GM18858 (cell line): Measurements from ENCODE around the gene PDZD2.

Source experiments
- ATAC-seq: cut with Tn5 transposase; IDR thresholded peaks from one replicate; pipeline ENCODE4 v1.9.1; 2021; ENCODE audit not compliant: unreplicated experiment

The PDZD2 gene

DNA sequence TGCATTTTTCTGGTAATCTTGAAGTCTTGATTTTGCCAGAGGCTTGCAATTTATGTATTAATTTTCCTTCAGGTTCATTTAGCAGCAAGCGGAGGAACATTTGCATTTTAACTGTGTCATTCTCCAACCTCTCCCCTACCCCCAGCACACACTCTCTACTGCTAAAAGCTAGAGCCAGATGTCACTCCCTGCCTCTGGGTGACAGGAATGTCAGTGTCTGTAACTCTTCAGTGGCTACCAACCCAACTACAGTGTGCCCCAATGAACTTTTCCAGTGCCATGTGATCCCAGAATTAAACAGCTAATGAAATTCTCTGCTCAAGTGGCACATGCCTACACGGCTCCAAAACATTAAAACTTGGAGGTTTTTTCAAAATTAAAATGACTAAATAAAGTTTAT is 274.9 kb downstream of the PDZD2 start:
- no peak for ATAC-seq

DNA sequence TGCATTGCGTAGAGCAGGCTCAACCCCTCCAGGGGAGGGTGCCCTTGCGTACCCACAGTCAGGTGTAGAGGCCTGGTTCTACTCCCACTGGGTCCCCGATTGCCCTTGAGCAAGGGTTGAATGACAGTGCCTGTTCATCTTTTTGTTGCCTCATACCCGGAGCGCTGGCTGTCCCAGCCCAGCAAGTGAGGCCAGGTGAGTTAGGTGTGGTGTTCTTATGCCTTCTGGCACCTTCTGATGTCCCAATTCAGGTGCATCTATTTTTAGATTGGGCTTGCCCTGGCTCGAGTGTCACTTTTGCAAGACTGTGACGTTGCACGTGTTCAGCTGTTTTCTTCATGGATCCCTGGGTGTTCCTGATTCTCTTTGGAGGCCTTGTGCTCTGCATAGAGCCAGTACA is 277.4 kb downstream of the PDZD2 start:
- ATAC-seq = no peak

DNA sequence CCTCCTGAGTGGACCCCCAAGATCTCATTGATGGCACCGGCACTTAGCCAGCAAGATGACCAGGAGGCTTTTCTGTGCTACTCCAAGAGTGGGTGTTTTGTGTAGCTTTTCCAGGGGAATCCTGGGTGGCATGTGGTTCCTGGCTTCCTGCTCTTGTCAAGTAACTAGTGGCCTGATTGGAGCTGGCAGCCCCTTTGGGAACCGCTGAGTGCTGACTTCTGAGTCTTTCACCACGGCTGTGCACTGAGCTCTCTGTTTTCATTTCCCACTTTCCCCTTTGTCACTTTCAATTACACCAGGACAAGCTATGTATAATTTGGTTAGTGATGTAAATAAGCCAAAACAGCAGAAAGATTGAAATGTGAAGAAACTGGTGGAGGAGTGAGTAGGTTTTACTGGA is 279.8 kb downstream of the PDZD2 start:
- ATAC-seq = no peak

DNA sequence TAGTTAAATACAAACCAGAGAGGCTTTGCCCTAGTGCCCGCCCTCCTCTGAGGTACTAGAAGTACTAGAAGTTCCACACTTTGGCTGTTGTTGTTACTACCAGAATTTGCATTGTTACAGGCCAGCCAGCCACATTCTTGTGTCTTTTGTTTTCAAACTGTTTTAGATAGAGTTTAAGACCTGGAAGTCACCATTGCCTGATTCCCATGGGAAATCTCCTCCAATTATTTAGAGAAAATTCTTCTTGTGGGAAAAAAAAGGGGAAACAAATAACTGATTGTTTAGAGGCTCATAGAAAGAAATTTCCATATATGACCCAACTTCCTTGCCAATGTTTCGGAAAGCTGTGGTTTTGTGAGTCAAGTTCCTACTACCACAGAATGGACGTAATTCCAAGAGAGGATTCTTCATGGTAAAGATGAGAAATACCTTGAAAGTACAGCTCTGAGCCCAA is 282.9 kb downstream of the PDZD2 start:
- no peak for ATAC-seq

DNA sequence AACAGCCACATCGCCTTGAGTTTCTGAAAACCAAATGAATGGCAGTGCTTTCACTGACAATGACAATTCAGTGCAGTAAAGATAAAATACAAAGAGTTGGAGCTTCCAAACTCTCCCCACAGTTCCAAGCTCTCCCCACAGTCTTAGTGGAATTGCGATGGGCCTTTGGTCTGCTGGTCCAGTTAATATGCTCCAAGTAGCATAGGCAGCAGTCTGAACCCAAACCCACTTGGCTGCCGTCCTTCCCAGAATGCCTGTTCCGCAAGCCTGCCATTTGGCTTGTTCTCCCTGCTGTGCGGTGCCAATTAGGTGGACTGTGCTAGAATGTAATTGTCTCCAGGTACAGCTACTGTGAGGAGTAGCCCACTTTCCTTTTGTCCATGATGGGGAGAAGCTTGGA is 285.1 kb downstream of the PDZD2 start:
- no peak for ATAC-seq

DNA sequence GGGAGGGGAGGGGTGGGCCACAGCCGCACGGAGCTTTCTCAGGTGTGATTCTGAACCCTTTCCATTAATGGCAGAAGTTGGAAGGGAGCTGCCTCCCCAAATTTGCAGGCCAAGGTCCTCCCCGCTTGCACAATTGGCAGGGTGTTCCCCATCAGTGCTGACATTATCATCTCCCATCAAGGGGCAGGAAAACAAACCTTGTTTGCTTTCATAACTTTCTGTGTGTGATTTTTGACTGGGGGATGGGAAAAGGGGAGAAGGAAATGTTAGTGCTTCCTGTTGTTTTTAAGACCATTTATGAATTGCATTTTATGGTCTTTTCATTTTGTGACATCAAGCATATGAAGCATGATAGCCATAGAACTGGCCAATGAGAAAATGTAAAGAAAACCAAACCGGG is 292.9 kb downstream of the PDZD2 start:
- no peak for ATAC-seq

DNA sequence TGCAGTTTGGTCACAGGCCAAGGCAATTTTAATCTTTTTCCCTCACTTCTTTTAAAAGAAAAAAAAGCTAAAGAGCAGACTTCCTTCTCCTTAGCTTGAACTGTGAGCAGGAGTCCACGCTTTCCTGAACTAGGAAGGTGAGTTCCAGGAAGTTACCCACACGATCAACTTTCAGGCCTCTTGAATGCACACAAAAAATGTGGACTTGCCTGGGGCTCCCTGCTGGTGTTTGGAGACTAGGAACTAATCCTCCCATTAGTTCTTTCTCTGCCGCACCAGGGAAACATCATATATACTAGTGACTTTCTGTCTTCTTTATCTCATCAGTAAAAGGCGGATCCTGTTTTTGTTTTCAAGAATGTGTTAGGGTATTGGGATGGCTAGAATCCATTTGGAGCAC is 295.2 kb downstream of the PDZD2 start:
- ATAC-seq = no peak

DNA sequence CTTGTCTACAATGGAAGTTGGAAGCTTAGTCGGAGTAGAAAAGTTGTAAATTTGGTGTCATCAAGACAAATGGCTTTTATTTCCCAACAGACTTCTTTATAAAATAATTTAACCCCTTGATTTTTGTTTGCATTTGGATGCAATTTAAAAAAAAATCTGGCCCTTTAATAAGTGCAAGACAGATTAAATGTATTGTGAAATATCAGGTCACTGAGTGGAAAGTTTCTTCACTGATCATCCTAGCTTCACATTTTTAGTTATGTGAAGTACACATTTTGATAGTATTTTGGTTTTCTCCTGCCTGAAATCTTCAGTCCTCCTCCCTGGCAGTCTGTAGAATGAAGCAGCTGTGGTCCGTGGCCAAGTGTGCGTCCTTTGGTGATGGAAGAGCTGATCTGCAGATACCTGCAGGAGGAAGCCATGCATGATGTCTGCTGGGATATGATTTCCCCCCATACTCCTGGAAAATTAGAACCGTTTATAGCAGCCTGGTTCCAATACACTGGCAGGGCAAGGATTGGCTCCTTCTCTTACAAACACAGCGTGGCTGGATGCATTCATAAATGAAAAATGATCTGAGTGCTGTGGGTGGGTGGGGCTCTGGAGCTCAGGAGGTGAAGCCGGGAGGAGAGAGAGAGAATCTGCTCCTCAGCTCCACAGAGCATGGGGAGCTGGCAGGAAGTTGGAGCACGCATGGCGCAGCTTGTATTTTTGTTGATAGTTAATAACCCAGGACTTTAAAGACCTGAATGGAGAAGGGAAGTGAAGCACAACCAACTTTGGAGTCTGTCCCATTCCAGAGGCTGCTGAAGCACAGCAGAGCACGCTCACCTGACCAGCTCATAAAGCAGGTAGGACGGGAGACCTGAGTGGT is 296.8 kb downstream of the PDZD2 start:
- ATAC-seq = no peak

DNA sequence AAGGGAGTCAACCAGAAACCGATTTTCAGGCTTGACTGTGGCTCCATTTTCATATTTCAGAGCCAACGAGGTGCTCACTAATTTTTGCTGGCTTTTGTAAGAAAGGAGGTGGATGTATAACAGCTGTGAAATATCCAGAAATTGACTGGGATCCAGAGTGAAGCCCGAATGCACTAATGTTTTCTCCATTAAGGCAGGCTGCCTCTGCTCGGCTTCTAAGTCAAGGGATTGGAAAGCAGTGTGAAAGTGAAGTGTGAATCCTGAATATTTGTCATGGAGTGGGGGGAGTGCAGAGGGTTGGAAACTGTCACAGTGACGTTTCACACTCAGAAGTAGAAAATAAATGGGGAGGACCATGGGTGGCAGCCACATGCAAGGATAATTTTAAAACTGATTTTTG is 297.8 kb downstream of the PDZD2 start:
- no peak for ATAC-seq

DNA sequence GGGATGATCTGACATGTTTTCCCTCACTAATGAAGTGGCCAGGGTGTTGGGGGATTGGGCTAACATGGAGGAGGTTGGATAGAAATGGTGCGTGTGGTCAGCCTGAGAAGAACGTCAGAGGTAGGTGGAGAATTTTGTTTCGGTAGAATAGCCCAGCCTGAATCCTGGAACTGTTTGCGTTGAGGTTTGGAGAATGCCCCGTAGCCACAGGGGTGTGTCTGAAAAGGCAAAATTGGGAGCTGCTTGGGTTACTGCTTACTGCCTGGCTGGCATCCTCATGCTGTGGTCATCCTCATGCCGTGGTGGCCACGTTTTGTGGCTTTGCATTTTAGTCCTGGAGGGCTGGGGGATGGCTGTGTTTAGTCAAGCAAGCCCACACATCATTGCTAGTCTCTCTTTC is 298.3 kb downstream of the PDZD2 start:
- no peak for ATAC-seq

DNA sequence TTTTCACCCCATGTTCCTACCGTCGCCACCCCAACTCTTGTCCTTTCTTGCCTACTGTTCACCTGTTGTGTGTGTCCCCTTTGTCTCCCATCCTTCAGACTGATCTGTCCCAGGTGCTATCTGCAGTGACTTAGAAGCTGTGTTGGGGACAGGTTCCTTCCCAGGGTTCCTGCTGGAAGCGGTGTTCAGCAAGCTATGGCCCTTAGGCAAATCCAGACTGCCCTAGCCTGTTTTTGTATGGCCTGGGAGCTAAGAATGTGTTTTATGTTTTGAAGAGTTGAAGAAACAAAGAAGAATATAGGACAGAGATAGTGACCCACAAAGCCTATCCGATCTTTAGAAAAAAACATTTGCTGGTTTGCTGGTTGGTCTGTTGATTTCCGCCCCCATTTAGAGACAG is 298.8 kb downstream of the PDZD2 start:
- no peak for ATAC-seq

DNA sequence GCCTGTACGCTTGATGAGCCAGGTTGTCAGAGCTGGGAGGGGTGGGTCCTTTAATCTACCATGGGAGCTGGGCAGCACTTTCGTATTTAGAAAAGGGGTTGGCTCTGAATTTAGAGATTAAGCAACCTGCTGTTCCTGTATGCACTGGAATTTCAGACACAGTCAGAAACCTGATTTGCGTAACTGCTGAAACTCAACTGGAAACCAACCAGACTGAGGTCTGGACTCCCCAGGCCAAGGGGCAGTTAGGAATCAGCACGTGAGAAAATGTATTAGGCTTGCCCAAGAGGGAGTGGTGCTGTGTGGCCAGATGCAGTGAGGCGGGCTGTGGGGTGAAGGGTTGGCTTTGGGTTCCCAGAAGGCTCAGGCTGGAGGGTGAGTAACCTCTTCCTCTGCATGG is 300.2 kb downstream of the PDZD2 start:
- no peak for ATAC-seq

DNA sequence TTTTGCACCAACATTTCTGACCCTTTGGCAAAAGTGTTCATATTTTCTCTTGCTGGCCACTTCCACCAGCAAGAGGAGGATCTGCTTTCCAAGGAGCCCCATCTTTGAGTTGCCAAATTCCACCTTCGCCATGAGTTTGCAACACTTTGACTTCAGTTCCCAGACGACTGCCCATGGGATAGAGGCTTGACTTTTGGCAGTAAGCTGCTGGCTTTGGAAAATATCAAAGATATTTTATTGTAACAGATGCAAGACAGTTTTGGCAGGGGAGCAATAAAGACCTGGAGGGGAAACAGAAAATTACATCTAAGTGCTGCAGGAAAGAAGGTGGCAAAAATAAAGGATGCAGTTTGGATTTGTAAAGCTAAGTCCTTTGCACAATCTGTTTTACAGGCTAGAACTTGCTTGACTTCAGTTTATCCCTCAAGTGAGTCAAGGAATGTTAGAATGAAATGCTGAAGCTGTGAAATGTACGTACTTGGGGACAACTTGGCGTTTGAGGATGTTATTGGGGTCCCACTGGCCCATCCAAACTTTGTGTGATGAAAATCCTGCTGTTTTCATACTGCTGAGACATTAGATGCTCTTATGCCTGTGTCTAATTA is 302.3 kb downstream of the PDZD2 start:
- ATAC-seq = no peak

DNA sequence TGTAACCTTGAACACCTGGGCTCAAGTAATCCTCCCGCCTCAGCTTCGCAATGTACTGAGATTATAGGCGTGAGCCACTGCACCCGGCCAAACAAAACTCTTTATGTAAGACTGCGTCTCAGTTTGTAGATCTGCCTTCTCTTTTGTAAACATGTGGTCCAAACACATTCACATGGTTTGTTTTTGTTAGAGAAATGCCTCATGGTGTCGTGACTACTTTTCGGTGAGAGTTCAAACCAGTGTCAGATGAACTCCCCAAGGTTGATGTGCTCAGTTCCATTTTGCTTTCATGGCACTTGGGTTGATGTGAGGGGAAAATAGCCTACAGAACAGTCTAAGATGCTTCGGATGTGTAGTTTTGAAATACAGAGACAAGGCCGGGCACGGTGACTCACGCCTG is 303.6 kb downstream of the PDZD2 start:
- no peak for ATAC-seq

DNA sequence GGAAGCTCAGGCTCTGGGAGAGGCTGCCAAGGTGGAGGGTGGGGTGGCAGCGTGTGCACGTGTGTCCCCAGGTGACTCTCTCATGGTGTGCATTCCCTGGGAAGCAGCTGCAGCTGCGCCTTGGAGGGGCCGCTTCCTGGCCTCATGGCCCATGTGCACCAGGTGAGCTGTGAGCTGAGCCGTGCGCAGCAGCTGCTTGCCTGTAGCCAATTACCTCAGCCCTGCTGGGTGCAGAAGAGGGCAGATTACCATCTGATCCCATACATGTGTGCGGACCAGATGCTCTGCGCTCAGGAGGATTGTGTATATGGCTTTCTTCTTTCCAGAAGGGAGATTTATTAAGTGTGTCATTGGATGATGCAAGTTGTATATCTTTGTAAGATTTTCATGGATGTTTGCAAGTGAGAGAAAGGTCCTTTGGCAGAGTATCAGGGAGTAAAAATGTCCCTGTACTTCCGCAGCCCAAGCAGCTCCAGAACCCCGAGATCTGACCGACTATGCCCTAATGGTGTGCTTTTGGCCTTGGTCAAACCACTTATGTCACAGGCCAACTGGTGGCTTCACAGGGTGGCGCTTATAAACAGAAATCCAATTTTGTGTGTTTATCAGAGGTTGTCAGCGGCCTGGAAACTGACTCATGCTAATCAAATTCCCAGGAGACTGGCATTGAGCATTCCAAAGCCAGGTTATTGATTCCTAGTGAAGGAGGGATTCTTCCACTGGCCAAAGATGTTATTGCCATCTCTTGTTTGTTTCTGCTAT is 305.9 kb downstream of the PDZD2 start:
- no peak for ATAC-seq

DNA sequence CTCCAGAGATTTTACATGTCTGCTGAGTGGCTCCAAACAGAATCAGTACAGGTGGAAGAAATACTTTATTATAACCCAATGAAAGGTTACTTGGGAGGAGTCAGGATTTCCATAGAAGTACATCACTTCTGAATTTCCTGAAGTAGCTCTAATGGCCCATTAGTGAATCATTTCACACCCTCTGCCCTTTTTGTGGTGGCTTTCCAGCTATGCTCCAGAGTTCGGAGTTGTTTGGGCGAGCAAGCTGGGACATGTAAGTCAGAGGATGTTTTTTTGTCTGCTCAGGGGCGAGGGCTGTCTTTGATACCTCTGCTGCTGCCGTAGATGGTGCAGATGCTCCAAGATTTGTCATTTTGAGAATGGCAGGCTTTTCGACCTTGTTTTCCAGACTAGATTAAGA is 309.1 kb downstream of the PDZD2 start:
- no peak for ATAC-seq

DNA sequence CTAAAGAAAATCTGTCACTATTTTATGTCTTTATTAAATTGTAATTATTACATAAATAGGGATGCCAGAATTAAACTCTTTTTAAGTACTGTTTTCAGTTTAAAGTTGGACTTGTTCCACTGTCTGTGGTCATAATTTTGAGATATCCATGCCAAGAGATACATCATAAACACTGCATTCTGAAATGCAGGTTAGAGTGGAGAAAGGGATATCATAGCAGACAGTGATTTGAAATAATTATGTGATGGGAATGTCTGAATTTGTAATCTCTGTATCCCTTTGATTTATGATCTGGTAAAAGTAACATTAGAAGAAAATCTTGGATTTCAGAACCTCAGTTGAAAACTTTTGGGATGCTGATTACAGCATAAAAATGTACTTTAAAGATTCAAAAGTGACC is 313.1 kb downstream of the PDZD2 start:
- ATAC-seq = no peak

DNA sequence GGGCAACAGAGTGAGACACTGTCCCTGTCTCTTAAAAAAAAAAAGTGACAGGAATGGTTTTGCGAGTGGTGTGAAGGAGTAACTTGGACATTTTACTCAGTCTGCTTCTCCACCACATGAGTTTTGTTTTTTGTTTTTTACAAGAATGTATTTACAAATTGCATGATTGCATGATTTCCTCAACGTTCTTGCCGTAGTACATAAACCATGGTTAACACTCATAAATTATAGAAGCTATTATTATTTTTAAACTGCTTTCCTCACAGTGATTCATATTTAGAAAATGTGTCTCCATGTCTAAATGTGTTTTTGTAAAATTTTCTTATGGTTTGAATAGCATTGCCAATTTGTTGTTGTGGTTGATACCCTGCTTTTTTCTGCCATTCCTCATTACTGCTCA is 315.2 kb downstream of the PDZD2 start:
- ATAC-seq = no peak

DNA sequence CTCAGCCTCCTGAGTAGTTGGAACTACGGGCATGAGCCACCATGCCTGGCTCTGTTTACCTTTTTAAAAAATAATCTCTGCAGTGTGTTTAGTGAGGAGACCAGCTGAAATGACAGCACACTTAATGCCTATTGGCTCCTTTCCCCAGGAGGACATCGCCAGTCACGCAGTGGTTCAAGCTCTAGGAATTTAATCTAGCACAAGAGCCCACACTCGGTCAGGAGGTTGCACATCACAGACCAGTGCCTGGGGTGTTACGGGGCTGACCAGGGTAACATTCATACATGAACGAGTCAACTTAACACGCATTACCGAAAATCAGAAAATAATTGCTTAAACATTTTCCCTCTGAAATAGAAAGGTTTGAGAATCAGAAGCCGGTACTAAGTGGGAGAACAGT is 318.2 kb downstream of the PDZD2 start:
- no peak for ATAC-seq

DNA sequence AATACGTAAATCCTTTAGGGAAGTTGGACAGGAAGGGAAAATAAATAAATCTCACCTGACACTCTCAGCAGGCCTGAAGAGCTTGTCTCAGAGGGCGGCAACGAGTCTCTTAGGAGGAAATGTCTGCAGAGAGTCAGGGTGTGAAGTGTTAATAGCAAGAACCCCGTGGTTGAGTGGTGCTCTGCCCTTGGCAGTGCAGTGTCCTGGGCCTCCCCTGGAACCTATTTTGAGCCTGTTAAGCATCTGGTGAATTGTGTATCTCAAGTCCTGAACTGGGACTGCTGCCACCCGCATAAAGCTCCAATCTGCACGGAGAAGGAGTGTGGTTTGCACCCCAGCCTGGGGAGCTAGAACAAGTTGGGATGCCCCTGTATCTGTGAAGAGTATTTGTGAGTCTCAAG is 323.4 kb downstream of the PDZD2 start:
- no peak for ATAC-seq

DNA sequence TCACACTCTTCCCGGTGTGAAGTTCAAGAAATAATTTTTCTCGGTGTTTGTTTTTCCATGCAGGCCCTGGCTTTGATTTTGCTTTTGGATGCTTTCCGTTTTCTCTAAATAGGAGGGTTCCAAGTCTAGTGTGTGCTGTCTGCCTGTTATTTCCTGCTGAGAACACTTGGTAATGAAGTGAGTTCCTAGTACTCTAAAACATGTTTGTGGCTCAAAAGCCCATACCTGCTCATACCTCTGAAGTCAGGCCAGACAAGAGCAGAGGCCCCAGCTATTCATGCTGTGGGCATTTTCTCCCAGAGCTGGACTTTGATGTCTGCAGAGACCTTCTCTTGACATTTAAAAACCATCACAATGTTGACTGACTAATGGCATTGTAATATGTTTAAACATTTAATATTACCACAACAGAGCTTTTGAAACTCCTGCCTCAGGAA is 324.0 kb downstream of the PDZD2 start:
- no peak for ATAC-seq
